Measurements from ENCODE around the gene FBXO27.

DNA sequence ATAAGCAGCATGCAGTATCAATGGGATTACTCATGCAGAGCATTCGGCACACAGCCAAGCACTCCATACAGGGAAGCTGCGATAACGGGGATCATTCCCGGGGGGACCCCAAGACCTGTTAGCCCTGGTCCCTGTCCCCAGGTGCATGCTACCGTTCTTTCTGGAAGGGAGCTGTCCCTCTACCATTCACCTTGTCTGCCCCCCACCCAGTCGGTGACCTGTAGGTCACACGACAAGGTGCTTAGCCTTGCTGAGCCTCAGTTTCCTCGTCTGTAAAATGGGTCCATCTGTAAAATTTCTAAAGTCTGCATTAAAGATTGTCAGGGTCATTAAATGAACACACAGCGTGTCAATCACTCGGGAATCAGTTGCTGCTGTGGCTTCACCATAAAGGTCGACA lies 45.0 kb upstream of the FBXO27 start:
- TF ChIP-seq POLR2AphosphoS5 (IDR thresholded peaks at IDR 0.05; ENCODE audit: borderline replicate concordance, low read depth, low read length) = no peak
- no peak for TF ChIP-seq EZH2 (IDR thresholded peaks at IDR 0.05)
